ENCODE measurements around the gene PCDH15. TPM values are rescaled to one million over a fixed set of nuclear protein-coding genes. Genes with fewer than 3 reads are reported as not detected.

The PCDH15 gene
- total RNA-seq, 2 donors from 2014 or later, result 0.58 to 0.95 TPM

- Histone ChIP-seq H3K36me3 (ENCODE audit: control insufficient read depth, insufficient read depth, low read length) (no peaks in the 10 kb centered on the region), H3K9me3 (ENCODE audit: control insufficient read depth, low read length) (no peaks in the 10 kb centered on the region), H3K27me3 (ENCODE audit: control insufficient read depth, insufficient read depth, low read length, poor library complexity, severe bottlenecking) (no peaks in the 10 kb centered on the region), H3K4me3 (ENCODE audit: low read length) (no peak overlapping the region), H3K27ac (ENCODE audit: low read depth, low read length) (no peak overlapping the region), H3K9ac (ENCODE audit: extremely low read depth, low read length, poor library complexity, severe bottlenecking) (no peak overlapping the region), H3K4me1 (ENCODE audit: control insufficient read depth, insufficient read depth, low read length) (no peaks in the 10 kb centered on the region)
- H3K27me3 Mint-ChIP-seq (ENCODE audit: insufficient read depth), result no peaks in the 10 kb centered on the region
- H3K4me3 Mint-ChIP-seq, result no peak overlapping the region
- WGBS, 2 experiments (ENCODE audit: insufficient coverage in 1 of 2, insufficient read length in 1 of 2), result 94% methylated on average over 2 of the region's 2 CpGs; no CpG with 5 or more reads in 1 of the 2 experiments
- peaks cover 6% of the 10 kb centered on the region for H3K4me1 Mint-ChIP-seq
- DNase-seq, result no peak
- no peak for TF ChIP-seq CTCF (conservative IDR thresholded peaks at IDR 0.05)
- no peaks in the 10 kb centered on the region for H3K9me3 Mint-ChIP-seq
- no peak overlapping the region for H3K27ac Mint-ChIP-seq
- no peaks in the 10 kb centered on the region for H3K36me3 Mint-ChIP-seq (ENCODE audit: low read depth)
Observed at GRCh38 chr10:54650547-54650946, 150.5 kb downstream of the PCDH15 start.

- WGBS, 2 experiments (ENCODE audit: insufficient coverage in 1 of 2, insufficient read length in 1 of 2), result 85 to 95% methylated on average over 2 to 3 of the region's 3 CpGs
- Mint-ChIP-seq H3K36me3 (ENCODE audit: low read depth) (no peaks in the 10 kb centered on the region), H3K4me3 (no peak overlapping the region), H3K27me3 (ENCODE audit: insufficient read depth) (no peaks in the 10 kb centered on the region), H3K9me3 (peaks cover 4% of the 10 kb centered on the region), H3K27ac (no peak overlapping the region), H3K4me1 (peaks cover 4% of the 10 kb centered on the region)
- Histone ChIP-seq H3K4me1 (ENCODE audit: control insufficient read depth, insufficient read depth, low read length) (no peaks in the 10 kb centered on the region), H3K36me3 (ENCODE audit: control insufficient read depth, insufficient read depth, low read length) (no peaks in the 10 kb centered on the region), H3K27me3 (ENCODE audit: control insufficient read depth, insufficient read depth, low read length, poor library complexity, severe bottlenecking) (no peaks in the 10 kb centered on the region), H3K4me3 (ENCODE audit: low read length) (no peak overlapping the region), H3K9me3 (ENCODE audit: control insufficient read depth, low read length) (no peaks in the 10 kb centered on the region), H3K9ac (ENCODE audit: extremely low read depth, low read length, poor library complexity, severe bottlenecking) (no peak overlapping the region), H3K27ac (ENCODE audit: low read depth, low read length) (no peak overlapping the region)
- TF ChIP-seq CTCF (conservative IDR thresholded peaks at IDR 0.05), result no peak
- no peak for DNase-seq
Observed at GRCh38 chr10:54622017-54622416, 179.0 kb downstream of the PCDH15 start.

GRCh38 chr10:54620352-54620751 is 180.7 kb downstream of the PCDH15 start:
- Mint-ChIP-seq H3K4me3 (no peak overlapping the region), H3K4me1 (peaks cover 4% of the 10 kb centered on the region), H3K36me3 (ENCODE audit: low read depth) (no peaks in the 10 kb centered on the region), H3K9me3 (peaks cover 1% of the 10 kb centered on the region), H3K27ac (no peak overlapping the region), H3K27me3 (ENCODE audit: insufficient read depth) (no peaks in the 10 kb centered on the region)
- WGBS, 2 experiments (ENCODE audit: insufficient coverage in 1 of 2, insufficient read length in 1 of 2), result 42% methylated on average over 2 of the region's 2 CpGs; no CpG with 5 or more reads in 1 of the 2 experiments
- H3K9ac ChIP-seq (ENCODE audit: extremely low read depth, low read length, poor library complexity, severe bottlenecking), result no peak overlapping the region
- no peaks in the 10 kb centered on the region for H3K9me3 ChIP-seq (ENCODE audit: control insufficient read depth, low read length)
- no peak for TF ChIP-seq CTCF (conservative IDR thresholded peaks at IDR 0.05)
- no peak overlapping the region for H3K27ac ChIP-seq (ENCODE audit: low read depth, low read length)
- no peaks in the 10 kb centered on the region for H3K36me3 ChIP-seq (ENCODE audit: control insufficient read depth, insufficient read depth, low read length)
- no peak overlapping the region for H3K4me3 ChIP-seq (ENCODE audit: low read length)
- no peaks in the 10 kb centered on the region for H3K27me3 ChIP-seq (ENCODE audit: control insufficient read depth, insufficient read depth, low read length, poor library complexity, severe bottlenecking)
- no peak for DNase-seq
- no peaks in the 10 kb centered on the region for H3K4me1 ChIP-seq (ENCODE audit: control insufficient read depth, insufficient read depth, low read length)

Data from endodermal cell (in vitro differentiated cells).